ENCODE data around the gene LKAAEAR1.
A peak's percentile ranks its signal among the peaks of the same experiment; 100 is the strongest.

The LKAAEAR1 gene

DNA sequence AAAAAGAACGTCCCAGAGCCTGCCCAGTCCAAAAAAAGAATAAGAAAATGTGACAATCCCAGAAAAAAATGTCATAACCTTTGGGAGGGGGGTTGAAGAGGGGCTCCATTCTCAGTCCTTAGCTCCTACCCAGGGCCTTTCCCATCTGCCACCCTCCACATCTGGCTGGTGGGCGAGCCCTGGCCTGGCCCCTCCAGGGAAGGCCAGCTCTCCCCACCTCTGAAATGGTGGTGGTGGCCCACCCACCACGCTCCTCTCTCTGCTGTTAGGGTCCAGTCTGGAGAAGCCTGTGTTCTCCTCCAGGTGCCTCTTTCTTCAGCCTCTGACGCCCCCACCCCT is 5.3 kb downstream of the LKAAEAR1 start:
- peak overlapping the region; percentile 32 for H3K27ac ChIP-seq (ENCODE audit: low read depth, low read length)
- H3K4me1 ChIP-seq (ENCODE audit: control insufficient read depth in 1 of 2, insufficient read depth in 2 of 2, low read length in 2 of 2) = peaks cover 8 to 34% of the 10 kb centered on the region in 2 donors

DNA sequence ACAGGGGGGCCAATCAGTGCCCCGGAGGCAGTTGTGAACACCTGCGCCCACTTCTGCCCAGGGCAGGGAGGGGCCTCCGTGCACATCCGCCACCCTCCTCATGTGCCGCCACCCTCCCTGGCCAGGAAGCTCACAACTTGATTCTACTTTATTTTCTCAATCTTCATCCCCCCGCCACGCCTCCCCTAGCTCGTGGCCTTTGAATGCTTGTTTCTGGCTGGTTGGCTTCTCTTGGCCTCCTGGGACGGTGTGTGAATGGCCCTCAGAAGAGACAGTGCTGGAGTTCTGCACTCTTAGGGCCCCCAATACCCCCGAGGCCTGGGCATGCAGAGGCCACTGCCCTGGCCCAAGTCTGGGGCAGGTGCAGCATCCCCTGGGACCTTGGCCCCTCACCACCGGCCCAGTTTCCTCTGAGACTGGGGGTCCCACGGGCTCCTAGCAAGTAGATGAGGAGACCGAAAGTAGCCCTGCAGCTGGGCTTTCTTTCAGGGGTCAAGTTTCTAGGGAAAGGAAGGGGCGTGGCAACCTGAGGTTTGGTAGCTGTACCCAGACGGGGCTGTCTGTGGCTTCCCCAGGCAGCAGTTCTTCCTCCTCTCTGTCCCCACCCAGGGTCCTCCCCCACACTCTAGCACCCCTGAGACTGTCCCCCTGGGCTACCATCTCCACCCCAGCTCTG is 6.2 kb downstream of the LKAAEAR1 start:
- no peaks in the 10 kb centered on the region for H3K9me3 ChIP-seq (ENCODE audit: control insufficient read depth in 1 of 2, low read length in 2 of 2)
- peak overlapping the region; percentile 14 to 54 for H3K9ac ChIP-seq (ENCODE audit: low read depth in 1 of 2, low read length in 2 of 2)
- peaks cover 8 to 30% of the 10 kb centered on the region in 2 donors for H3K4me1 ChIP-seq (ENCODE audit: control insufficient read depth in 1 of 2, insufficient read depth in 2 of 2, low read length in 2 of 2)
- H3K36me3 ChIP-seq (ENCODE audit: control insufficient read depth in 1 of 2, insufficient read depth in 2 of 2, low read length in 2 of 2) = peaks cover 0 to 10% of the 10 kb centered on the region in 2 donors
- H3K27ac ChIP-seq (ENCODE audit: low read depth, low read length) = no peak overlapping the region
- peak overlapping the region; percentile 71 for H3K4me3 ChIP-seq (ENCODE audit: low read depth in 1 of 2, low read length in 2 of 2)
- H3K27me3 ChIP-seq (ENCODE audit: control insufficient read depth in 1 of 2, insufficient read depth in 2 of 2, low read length in 2 of 2) = peaks cover 5 to 21% of the 10 kb centered on the region in 2 donors

More for the DNA sequence above, 5.3 kb downstream of the LKAAEAR1 start:
- Histone ChIP-seq H3K4me3 (ENCODE audit: low read depth in 1 of 2, low read length in 2 of 2) (peak overlapping the region; percentile 71), H3K9me3 (ENCODE audit: control insufficient read depth in 1 of 2, low read length in 2 of 2) (no peaks in the 10 kb centered on the region), H3K27me3 (ENCODE audit: control insufficient read depth in 1 of 2, insufficient read depth in 2 of 2, low read length in 2 of 2) (peaks cover 9 to 26% of the 10 kb centered on the region in 2 donors), H3K9ac (ENCODE audit: low read depth in 1 of 2, low read length in 2 of 2) (peak overlapping the region; percentile 54 to 68), H3K36me3 (ENCODE audit: control insufficient read depth in 1 of 2, insufficient read depth in 2 of 2, low read length in 2 of 2) (peaks cover 0 to 8% of the 10 kb centered on the region in 2 donors)

DNA sequence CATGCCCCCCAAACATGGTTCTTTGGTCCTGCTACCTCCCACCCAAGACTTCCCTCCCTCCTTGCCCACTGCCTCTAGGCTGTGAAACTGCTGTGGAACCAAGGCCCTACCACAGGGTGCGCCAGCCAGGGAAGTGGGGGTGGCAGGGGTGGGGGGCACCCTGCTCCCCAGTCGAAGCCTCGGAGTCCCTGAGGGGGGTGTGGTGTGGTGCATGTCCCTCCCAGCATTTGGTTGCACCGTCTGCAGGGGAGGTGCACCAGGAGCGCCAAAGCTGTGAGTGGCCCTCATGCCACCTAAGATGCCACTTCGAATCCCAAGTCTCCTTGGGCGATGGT is 6.7 kb downstream of the LKAAEAR1 start:
- H3K4me3 ChIP-seq (ENCODE audit: low read depth in 1 of 2, low read length in 2 of 2) = peak overlapping the region; percentile 71
- H3K9me3 ChIP-seq (ENCODE audit: control insufficient read depth in 1 of 2, low read length in 2 of 2) = no peaks in the 10 kb centered on the region
- H3K27me3 ChIP-seq (ENCODE audit: control insufficient read depth in 1 of 2, insufficient read depth in 2 of 2, low read length in 2 of 2) = peaks cover 3 to 18% of the 10 kb centered on the region in 2 donors
- H3K27ac ChIP-seq (ENCODE audit: low read depth, low read length) = no peak overlapping the region
- peaks cover 8 to 27% of the 10 kb centered on the region in 2 donors for H3K4me1 ChIP-seq (ENCODE audit: control insufficient read depth in 1 of 2, insufficient read depth in 2 of 2, low read length in 2 of 2)
- peak overlapping the region; percentile 14 to 25 for H3K9ac ChIP-seq (ENCODE audit: low read depth in 1 of 2, low read length in 2 of 2)
- H3K36me3 ChIP-seq (ENCODE audit: control insufficient read depth in 1 of 2, insufficient read depth in 2 of 2, low read length in 2 of 2) = peaks cover 0 to 10% of the 10 kb centered on the region in 2 donors

DNA sequence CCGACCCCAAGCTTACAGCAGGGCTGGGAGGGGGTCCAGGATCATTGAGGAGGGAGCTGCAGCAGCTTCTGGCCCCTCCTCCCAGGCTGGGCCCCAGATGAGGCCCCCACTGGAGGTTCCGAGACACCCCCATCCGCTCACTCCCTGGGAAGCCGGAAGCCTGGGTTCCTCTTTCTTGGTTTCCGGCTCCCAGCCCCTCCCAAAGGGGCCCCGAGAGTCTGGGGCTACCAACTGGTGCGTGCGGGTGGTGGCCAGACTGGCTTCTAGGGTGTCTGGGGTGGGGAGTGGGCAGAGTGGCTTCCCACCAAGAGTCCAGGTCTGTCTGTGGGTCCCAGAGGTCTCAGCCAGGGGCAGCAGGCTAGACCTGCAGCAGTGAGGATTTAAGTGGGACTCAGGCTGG is 7.1 kb downstream of the LKAAEAR1 start:
- Histone ChIP-seq H3K9me3 (ENCODE audit: control insufficient read depth in 1 of 2, low read length in 2 of 2) (no peaks in the 10 kb centered on the region), H3K9ac (ENCODE audit: low read depth in 1 of 2, low read length in 2 of 2) (peak overlapping the region; percentile 14 to 25), H3K4me1 (ENCODE audit: control insufficient read depth in 1 of 2, insufficient read depth in 2 of 2, low read length in 2 of 2) (peaks cover 8 to 27% of the 10 kb centered on the region in 2 donors), H3K27me3 (ENCODE audit: control insufficient read depth in 1 of 2, insufficient read depth in 2 of 2, low read length in 2 of 2) (peaks cover 2 to 18% of the 10 kb centered on the region in 2 donors), H3K4me3 (ENCODE audit: low read depth in 1 of 2, low read length in 2 of 2) (peak overlapping the region; percentile 71), H3K27ac (ENCODE audit: low read depth, low read length) (no peak overlapping the region), H3K36me3 (ENCODE audit: control insufficient read depth in 1 of 2, insufficient read depth in 2 of 2, low read length in 2 of 2) (peaks cover 0 to 10% of the 10 kb centered on the region in 2 donors)

DNA sequence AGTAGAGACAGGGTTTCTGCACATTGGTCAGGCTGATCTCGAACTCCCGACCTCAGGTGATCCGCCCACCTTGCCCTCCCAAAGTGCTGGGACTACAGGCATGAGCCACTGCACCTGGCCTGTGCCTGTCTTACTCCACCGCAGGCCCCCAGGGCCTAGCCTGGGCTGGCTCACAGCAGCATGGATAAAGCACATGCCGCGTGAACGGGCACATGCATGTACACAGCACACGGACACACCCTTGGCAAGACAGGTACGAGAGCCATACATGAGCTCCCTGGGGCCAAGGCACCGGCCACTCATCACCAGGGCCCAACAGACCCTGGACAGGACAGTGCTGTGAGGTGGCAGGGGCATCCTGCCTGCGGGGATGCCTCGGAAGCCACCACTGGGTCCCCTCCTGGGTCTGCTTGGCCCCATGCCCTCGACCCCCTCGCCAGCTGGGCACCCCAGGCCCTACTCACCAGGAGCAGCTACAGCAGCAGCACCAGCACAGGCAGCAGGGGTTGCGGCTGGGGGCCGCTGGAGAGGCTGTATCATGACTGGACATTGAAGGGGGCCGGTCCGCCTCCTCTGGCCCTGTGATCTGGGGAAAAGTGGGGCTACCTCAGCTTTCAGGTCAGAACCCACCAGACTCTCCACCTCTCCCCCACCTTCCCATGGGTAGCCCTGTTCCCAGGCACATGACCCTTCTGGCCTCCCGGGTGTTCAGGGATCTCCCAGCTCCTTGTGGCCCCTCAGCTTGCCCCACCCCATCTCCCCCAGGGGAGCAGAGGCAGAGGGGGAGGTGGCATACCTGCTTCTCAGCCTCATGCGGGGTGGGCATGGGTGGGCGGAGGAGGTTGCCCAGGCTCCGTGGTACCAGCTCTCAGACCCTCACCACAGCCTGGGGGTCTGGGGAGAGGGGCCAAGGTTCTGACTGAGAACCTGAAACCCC is 7.9 kb downstream of the LKAAEAR1 start:
- H3K9ac ChIP-seq (ENCODE audit: low read depth in 1 of 2, low read length in 2 of 2) = peak overlapping the region; percentile 14 to 25
- H3K36me3 ChIP-seq (ENCODE audit: control insufficient read depth in 1 of 2, insufficient read depth in 2 of 2, low read length in 2 of 2) = peaks cover 0 to 10% of the 10 kb centered on the region in 2 donors
- H3K9me3 ChIP-seq (ENCODE audit: control insufficient read depth in 1 of 2, low read length in 2 of 2) = no peaks in the 10 kb centered on the region
- H3K27me3 ChIP-seq (ENCODE audit: control insufficient read depth in 1 of 2, insufficient read depth in 2 of 2, low read length in 2 of 2) = peaks cover 0 to 18% of the 10 kb centered on the region in 2 donors
- H3K27ac ChIP-seq (ENCODE audit: low read depth, low read length) = no peak overlapping the region
- peak overlapping the region in 1 of 2 donors; percentile 40 for H3K4me3 ChIP-seq (ENCODE audit: low read depth in 1 of 2, low read length in 2 of 2)
- peaks cover 8 to 22% of the 10 kb centered on the region in 2 donors for H3K4me1 ChIP-seq (ENCODE audit: control insufficient read depth in 1 of 2, insufficient read depth in 2 of 2, low read length in 2 of 2)

DNA sequence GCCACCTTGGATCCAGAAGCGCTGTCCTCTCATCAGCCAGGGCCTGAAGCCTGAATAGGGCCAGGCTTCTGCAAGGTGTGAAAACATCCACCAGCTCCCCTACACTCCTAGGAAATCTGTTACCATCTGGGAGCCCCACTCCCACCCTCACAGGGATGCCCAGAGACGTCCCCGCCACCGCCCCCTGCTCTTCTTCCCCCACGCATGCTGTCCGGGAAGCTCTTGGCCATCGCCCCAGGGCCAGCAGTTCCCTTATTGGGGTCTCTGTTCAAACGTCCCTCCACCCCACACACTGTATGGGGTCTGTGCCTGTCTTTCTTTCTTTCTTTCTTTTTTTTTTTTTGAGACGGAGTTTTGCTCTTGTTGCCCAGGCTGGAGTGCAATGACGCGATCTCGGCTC is 8.6 kb downstream of the LKAAEAR1 start:
- Histone ChIP-seq H3K27me3 (ENCODE audit: control insufficient read depth in 1 of 2, insufficient read depth in 2 of 2, low read length in 2 of 2) (peaks cover 0 to 16% of the 10 kb centered on the region in 2 donors), H3K27ac (ENCODE audit: low read depth, low read length) (no peak overlapping the region), H3K36me3 (ENCODE audit: control insufficient read depth in 1 of 2, insufficient read depth in 2 of 2, low read length in 2 of 2) (peaks cover 0 to 10% of the 10 kb centered on the region in 2 donors), H3K9ac (ENCODE audit: low read depth in 1 of 2, low read length in 2 of 2) (no peak overlapping the region), H3K4me3 (ENCODE audit: low read depth in 1 of 2, low read length in 2 of 2) (no peak overlapping the region), H3K4me1 (ENCODE audit: control insufficient read depth in 1 of 2, insufficient read depth in 2 of 2, low read length in 2 of 2) (peaks cover 8 to 22% of the 10 kb centered on the region in 2 donors), H3K9me3 (ENCODE audit: control insufficient read depth in 1 of 2, low read length in 2 of 2) (no peaks in the 10 kb centered on the region)

DNA sequence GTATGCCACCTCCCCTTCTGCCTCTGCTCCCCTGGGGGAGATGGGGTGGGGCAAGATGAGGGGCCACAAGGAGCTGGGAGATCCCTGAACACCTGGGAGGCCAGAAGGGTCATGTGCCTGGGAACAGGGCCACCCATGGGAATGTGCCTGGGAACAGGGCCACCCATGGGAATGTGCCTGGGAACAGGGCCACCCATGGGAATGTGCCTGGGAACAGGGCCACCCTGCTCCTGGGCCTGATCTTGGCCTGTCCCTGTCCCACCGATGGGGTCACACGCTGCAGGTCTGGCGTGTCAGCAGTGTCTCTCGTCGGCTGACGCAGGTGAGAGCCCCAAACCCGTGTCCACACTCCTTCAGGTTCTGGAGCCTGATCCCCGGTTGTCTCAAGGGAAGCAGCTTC is 9.2 kb downstream of the LKAAEAR1 start:
- no peak overlapping the region for H3K9ac ChIP-seq (ENCODE audit: low read depth in 1 of 2, low read length in 2 of 2)
- peaks cover 0 to 10% of the 10 kb centered on the region in 2 donors for H3K36me3 ChIP-seq (ENCODE audit: control insufficient read depth in 1 of 2, insufficient read depth in 2 of 2, low read length in 2 of 2)
- no peak overlapping the region for H3K27ac ChIP-seq (ENCODE audit: low read depth, low read length)
- H3K4me3 ChIP-seq (ENCODE audit: low read depth in 1 of 2, low read length in 2 of 2) = no peak overlapping the region
- no peaks in the 10 kb centered on the region for H3K9me3 ChIP-seq (ENCODE audit: control insufficient read depth in 1 of 2, low read length in 2 of 2)
- H3K4me1 ChIP-seq (ENCODE audit: control insufficient read depth in 1 of 2, insufficient read depth in 2 of 2, low read length in 2 of 2) = peaks cover 8 to 22% of the 10 kb centered on the region in 2 donors
- peaks cover 0 to 14% of the 10 kb centered on the region in 2 donors for H3K27me3 ChIP-seq (ENCODE audit: control insufficient read depth in 1 of 2, insufficient read depth in 2 of 2, low read length in 2 of 2)

DNA sequence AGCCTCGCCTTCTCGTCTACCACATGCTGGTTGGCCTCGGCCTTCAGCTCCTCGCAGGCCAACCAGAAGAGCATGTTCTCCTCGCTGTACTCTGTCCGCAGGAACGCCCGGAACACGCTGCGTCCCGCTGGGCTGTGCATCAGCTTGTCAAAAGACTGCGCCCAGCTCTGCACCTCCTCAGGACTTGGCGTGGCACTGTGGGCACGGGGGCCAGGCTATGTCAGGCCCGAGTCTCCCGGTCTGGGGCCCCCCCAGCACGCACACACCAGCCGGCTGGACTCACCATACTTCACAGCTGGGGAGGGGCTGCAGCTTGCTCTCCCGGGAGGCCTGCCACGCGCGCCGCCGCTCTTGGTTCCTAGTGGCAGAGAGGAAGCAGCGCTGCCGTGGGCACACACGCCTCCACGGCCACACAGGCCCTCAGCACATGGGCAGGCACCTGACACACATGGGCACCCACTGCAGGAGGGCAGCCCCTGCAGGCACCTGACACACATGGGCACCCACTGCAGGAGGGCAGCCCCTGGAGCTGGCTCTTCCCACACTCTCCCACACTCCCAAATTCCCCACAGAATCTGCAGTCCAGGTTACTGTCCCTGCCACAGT is 9.9 kb downstream of the LKAAEAR1 start:
- H3K9ac ChIP-seq (ENCODE audit: low read depth in 1 of 2, low read length in 2 of 2) = no peak overlapping the region
- H3K4me3 ChIP-seq (ENCODE audit: low read depth in 1 of 2, low read length in 2 of 2) = no peak overlapping the region
- peaks cover 0 to 14% of the 10 kb centered on the region in 2 donors for H3K27me3 ChIP-seq (ENCODE audit: control insufficient read depth in 1 of 2, insufficient read depth in 2 of 2, low read length in 2 of 2)
- H3K36me3 ChIP-seq (ENCODE audit: control insufficient read depth in 1 of 2, insufficient read depth in 2 of 2, low read length in 2 of 2) = peaks cover 0 to 10% of the 10 kb centered on the region in 2 donors
- peaks cover 8 to 23% of the 10 kb centered on the region in 2 donors for H3K4me1 ChIP-seq (ENCODE audit: control insufficient read depth in 1 of 2, insufficient read depth in 2 of 2, low read length in 2 of 2)
- no peak overlapping the region for H3K27ac ChIP-seq (ENCODE audit: low read depth, low read length)
- no peaks in the 10 kb centered on the region for H3K9me3 ChIP-seq (ENCODE audit: control insufficient read depth in 1 of 2, low read length in 2 of 2)

DNA sequence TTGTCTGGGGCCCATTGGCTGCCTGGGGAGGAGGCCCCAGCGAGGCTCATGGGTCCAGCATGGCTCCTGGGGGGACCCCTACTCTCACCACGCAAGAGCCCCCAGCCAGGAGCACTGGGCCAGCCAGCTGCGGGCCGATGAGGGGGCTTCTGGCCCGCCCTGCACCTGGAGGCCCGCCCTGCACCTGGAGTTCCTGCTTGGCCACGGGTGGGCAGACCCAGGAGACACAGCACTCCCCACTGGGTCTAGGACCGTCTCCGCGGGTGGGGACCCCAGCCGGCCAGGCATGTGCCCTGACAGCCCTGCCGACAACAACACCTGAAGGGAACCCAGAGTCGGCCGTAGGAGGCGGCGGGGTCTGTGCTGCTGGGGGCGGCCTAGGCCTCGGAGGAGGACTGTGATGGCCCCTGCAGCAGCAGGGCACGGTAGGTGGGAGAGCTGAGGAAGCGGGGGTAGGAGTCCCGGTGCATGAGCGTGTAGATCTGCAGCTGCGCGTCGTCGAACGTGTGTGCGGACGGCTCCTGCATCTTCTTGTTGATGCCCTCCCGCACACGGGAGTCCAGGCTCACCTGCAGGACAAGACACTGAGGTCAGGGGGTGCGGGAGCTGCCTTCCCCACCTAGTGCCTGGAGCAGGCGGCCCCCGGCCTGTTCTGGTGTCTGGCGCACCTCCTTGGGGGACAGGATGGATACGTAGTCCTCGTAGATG is 10.6 kb downstream of the LKAAEAR1 start:
- Histone ChIP-seq H3K27me3 (ENCODE audit: control insufficient read depth in 1 of 2, insufficient read depth in 2 of 2, low read length in 2 of 2) (peaks cover 0 to 7% of the 10 kb centered on the region in 2 donors), H3K4me1 (ENCODE audit: control insufficient read depth in 1 of 2, insufficient read depth in 2 of 2, low read length in 2 of 2) (peaks cover 3 to 18% of the 10 kb centered on the region in 2 donors), H3K27ac (ENCODE audit: low read depth, low read length) (no peak overlapping the region), H3K9me3 (ENCODE audit: control insufficient read depth in 1 of 2, low read length in 2 of 2) (no peaks in the 10 kb centered on the region), H3K4me3 (ENCODE audit: low read depth in 1 of 2, low read length in 2 of 2) (no peak overlapping the region), H3K9ac (ENCODE audit: low read depth in 1 of 2, low read length in 2 of 2) (no peak overlapping the region), H3K36me3 (ENCODE audit: control insufficient read depth in 1 of 2, insufficient read depth in 2 of 2, low read length in 2 of 2) (peaks cover 0 to 10% of the 10 kb centered on the region in 2 donors)
